Thyroid gland (tissue), 4 donors: ENCODE measurements around the gene EHMT1. TPM values are rescaled to one million over a fixed set of nuclear protein-coding genes. Genes with fewer than 3 reads are reported as not detected.
A peak's percentile ranks its signal among the peaks of the same experiment; 100 is the strongest.

Experiments used
- DNase-seq, 2 donors: peaks; one replicate each; pipeline ENCODE4 v3.0.0-alpha.2; 2019
- H3K27ac ChIP-seq, 3 donors: fragments of 200-600 bp; sonication (generic); 1 replicate in 2 of 3; 2 replicates in 1 of 3; pipeline ENCODE4 v1.5.1; 2016 to 2019; ENCODE audit warnings: mild to moderate bottlenecking in 1 of 3, moderate library complexity in 1 of 3
- H3K27me3 ChIP-seq: fragments of 200-600 bp; sonication (generic); one replicate; pipeline ENCODE4 v1.5.1; 2019
- H3K36me3 ChIP-seq, 2 donors: fragments of 200-600 bp; sonication (generic); one replicate each; pipeline ENCODE4 v1.5.1; 2016 to 2019
- H3K4me1 ChIP-seq, 2 donors: fragments of 200-600 bp; sonication (generic); one replicate each; pipeline ENCODE4 v1.5.1; 2017 to 2019
- H3K4me3 ChIP-seq, 3 donors: fragments of 200-600 bp; sonication (generic); replicated peaks in 1 of 3; 1 replicate in 2 of 3; 2 replicates in 1 of 3; pipeline ENCODE4 v1.5.1; 2016; ENCODE audit warnings: mild to moderate bottlenecking in 1 of 3
- H3K9me3 ChIP-seq: fragments of 200-600 bp; sonication (generic); one replicate; pipeline ENCODE4 v1.5.1; 2017
- CTCF ChIP-seq, 6 experiments: fragments of 200-600 bp in 3 of 6; fragments of 450-650 bp in 3 of 6; sonication (generic) in 3 of 6; IDR thresholded peaks; one replicate each; pipeline ENCODE4 v1.5.1; 2016 to 2019; ENCODE audit warnings: antibody characterized with exemption in 6 of 6, mild to moderate bottlenecking in 2 of 6, inconsistent platforms in 1 of 6, moderate library complexity in 1 of 6
- POLR2A ChIP-seq, 2 donors: fragments of 450-650 bp; IDR thresholded peaks; one replicate each; pipeline ENCODE4 v1.6.1; 2017; ENCODE audit warnings: antibody characterized with exemption in 2 of 2, mild to moderate bottlenecking in 2 of 2, moderate library complexity in 1 of 2
- WGBS, 2 donors: methylation state at CpG; one replicate each; pipeline ENCODE4 v1.1.5; 2017; 5-methylcytosine and 5-hydroxymethylcytosine counted together
- intact Hi-C: fragments of 100-400 bp; cut with DNase I; formaldehyde crosslinking; loops from one replicate; pipeline ENCODE4 v1.15.1; 2023
- total RNA-seq, 4 donors: library from RNA; depleted of rRNA; stranded (reverse); fragments of >200 nt; gene quantifications; one replicate each; pipeline ENCODE4 v1.2.3, GENCODE V29; 2016

EHMT1 gene
- total RNA-seq, 4 donors from 2014 or later = 56.8 to 99.5 (median 94.4) TPM

DNA sequence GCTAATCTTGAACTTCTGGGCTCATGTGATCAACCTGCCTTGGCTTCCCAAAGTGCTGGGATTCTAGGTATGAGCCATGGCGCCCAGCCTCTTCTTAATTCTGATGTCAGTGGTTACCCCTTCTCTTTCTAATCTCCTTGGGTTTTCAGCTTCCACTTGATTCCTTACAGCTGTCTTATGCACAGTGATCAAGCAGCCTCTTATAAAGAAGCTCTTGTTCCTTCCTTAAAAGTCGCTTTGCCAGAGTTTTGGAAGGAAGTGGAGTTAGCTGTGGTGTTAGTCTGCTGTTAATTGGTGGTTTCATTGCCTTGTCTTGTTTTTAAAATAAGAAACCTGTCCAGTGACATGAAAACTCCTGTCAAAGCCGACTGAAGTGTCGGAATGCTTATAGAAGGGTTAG is 130.7 kb downstream of the EHMT1 start:
- Histone ChIP-seq H3K27ac (peak overlapping the region in 1 of 3 donors; percentile 41), H3K36me3 (peaks cover 10 to 14% of the 10 kb centered on the region in 2 donors), H3K4me1 (peaks cover 21 to 22% of the 10 kb centered on the region in 2 donors), H3K4me3 (no peak overlapping the region), H3K27me3 (no peaks in the 10 kb centered on the region), H3K9me3 (no peaks in the 10 kb centered on the region)
- DNase-seq = no peak
- intact Hi-C loops = no loop called here
- TF ChIP-seq POLR2A (IDR thresholded peaks at IDR 0.05) (no peak), CTCF (IDR thresholded peaks at IDR 0.05) (no peak)
- 54 to 58% methylated on average over 4 of the region's 4 CpGs for WGBS, 2 donors

DNA sequence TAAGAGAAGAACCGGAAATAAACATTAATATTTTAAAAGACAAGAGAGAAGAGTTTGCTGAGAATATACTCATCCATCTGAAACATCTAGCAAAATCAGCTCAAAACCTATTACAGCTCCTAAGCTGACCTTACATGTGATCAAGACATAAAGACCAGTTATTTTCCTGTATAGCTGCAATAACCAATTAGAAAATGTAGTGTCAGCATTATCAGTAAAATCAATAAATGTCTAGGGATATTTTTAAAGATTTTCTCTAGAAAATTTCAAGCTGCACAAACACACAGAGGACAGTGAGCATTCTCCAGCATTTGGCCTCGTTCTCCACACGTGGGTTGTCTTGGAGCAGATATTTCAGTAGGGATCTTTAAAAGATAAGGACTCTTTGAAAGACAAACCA is 131.2 kb downstream of the EHMT1 start:
- no peaks in the 10 kb centered on the region for H3K9me3 ChIP-seq
- no peaks in the 10 kb centered on the region for H3K27me3 ChIP-seq
- no peak for TF ChIP-seq CTCF (IDR thresholded peaks at IDR 0.05)
- TF ChIP-seq POLR2A (IDR thresholded peaks at IDR 0.05) = no peak
- H3K27ac ChIP-seq = peak overlapping the region in 1 of 3 donors; percentile 41
- H3K4me3 ChIP-seq = no peak overlapping the region
- intact Hi-C loops = no loop called here
- peaks cover 21 to 22% of the 10 kb centered on the region in 2 donors for H3K4me1 ChIP-seq
- DNase-seq = no peak
- WGBS, 2 donors = 49 to 52% methylated on average over 3 of the region's 3 CpGs
- peaks cover 10% of the 10 kb centered on the region in 2 donors for H3K36me3 ChIP-seq

GRCh38 chr9:137750566-137750965 is 131.8 kb downstream of the EHMT1 start:
- H3K4me3 ChIP-seq = no peak overlapping the region
- intact Hi-C loops = no loop called here
- no peaks in the 10 kb centered on the region for H3K9me3 ChIP-seq
- H3K4me1 ChIP-seq = peaks cover 19 to 20% of the 10 kb centered on the region in 2 donors
- no peaks in the 10 kb centered on the region for H3K27me3 ChIP-seq
- peak overlapping the region in 1 of 3 donors; percentile 41 for H3K27ac ChIP-seq
- no peak for TF ChIP-seq CTCF (IDR thresholded peaks at IDR 0.05)
- TF ChIP-seq POLR2A (IDR thresholded peaks at IDR 0.05) = no peak
- peaks cover 7 to 10% of the 10 kb centered on the region in 2 donors for H3K36me3 ChIP-seq
- WGBS, 2 donors = 46 to 68% methylated on average over 10 of the region's 10 CpGs
- no peak for DNase-seq

GRCh38 chr9:137751616-137752015 is 132.8 kb downstream of the EHMT1 start:
- WGBS, 2 donors = 94 to 97% methylated on average over 5 of the region's 5 CpGs
- Histone ChIP-seq H3K9me3 (no peaks in the 10 kb centered on the region), H3K36me3 (peaks cover 3 to 10% of the 10 kb centered on the region in 2 donors), H3K27ac (no peak overlapping the region), H3K4me1 (peaks cover 15 to 16% of the 10 kb centered on the region in 2 donors), H3K4me3 (no peak overlapping the region), H3K27me3 (no peaks in the 10 kb centered on the region)
- no peak for DNase-seq
- TF ChIP-seq POLR2A (IDR thresholded peaks at IDR 0.05) (no peak), CTCF (IDR thresholded peaks at IDR 0.05) (no peak)
- intact Hi-C loops = no loop called here

DNA sequence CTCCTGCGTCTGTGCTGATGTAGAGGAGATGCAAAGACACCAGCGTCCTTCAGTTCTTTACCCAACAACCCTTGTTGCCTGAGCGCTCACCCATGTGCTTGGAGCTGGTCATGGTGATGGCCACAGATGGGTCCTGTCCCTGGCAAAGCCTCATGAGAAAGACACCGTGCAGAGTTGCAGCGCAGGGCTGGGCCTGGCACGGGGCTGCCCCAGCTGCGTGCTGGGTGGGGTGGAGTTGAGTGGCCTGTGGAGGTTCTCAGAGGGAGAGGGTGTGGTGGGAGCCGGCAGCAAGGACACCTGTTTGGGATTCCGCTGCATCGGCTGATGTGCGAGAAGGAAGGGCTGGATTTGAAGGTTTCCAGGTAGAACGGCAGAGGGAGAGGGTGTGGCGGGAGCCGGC is 133.6 kb downstream of the EHMT1 start:
- TF ChIP-seq CTCF (IDR thresholded peaks at IDR 0.05) = no peak
- TF ChIP-seq POLR2A (IDR thresholded peaks at IDR 0.05) = no peak
- H3K9me3 ChIP-seq = no peaks in the 10 kb centered on the region
- H3K4me1 ChIP-seq = peaks cover 15 to 16% of the 10 kb centered on the region in 2 donors
- peaks cover 3 to 10% of the 10 kb centered on the region in 2 donors for H3K36me3 ChIP-seq
- no peak overlapping the region for H3K4me3 ChIP-seq
- intact Hi-C loops = no loop called here
- H3K27me3 ChIP-seq = no peaks in the 10 kb centered on the region
- H3K27ac ChIP-seq = no peak overlapping the region
- 90 to 94% methylated on average over 14 of the region's 14 CpGs for WGBS, 2 donors
- no peak for DNase-seq
